ENCODE data around the gene NACA.

Gene NACA

DNA sequence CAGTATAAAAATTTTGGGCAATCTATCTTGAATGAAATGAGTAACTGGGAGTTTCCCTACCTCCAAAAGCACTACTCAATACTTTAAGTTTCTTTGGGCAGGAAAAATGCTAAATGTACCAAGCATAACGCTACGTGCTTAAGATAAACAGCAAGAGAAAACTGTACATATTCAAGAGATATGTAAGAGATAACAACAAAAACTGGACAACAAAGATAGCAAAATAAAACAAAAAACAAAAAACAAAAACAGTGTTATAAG is 57.0 kb downstream of the NACA start:
- TF ChIP-seq, protein P1, sequence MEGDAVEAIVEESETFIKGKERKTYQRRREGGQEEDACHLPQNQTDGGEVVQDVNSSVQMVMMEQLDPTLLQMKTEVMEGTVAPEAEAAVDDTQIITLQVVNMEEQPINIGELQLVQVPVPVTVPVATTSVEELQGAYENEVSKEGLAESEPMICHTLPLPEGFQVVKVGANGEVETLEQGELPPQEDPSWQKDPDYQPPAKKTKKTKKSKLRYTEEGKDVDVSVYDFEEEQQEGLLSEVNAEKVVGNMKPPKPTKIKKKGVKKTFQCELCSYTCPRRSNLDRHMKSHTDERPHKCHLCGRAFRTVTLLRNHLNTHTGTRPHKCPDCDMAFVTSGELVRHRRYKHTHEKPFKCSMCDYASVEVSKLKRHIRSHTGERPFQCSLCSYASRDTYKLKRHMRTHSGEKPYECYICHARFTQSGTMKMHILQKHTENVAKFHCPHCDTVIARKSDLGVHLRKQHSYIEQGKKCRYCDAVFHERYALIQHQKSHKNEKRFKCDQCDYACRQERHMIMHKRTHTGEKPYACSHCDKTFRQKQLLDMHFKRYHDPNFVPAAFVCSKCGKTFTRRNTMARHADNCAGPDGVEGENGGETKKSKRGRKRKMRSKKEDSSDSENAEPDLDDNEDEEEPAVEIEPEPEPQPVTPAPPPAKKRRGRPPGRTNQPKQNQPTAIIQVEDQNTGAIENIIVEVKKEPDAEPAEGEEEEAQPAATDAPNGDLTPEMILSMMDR (conservative IDR thresholded peaks at IDR 0.05; ENCODE audit: control insufficient read depth, insufficient read depth, low read depth, low read length): no peak
- no peak for DNase-seq (ENCODE audit: low read depth)
- no peak overlapping the region for H3K4me3 ChIP-seq (ENCODE audit: control insufficient read depth, low read depth, low read length)
